GM12878 (cell line): ENCODE measurements around the gene TEX30. TPM values are rescaled to one million over a fixed set of nuclear protein-coding genes. Genes with fewer than 3 reads are reported as not detected.

Experiments
- ATAC-seq: fragments of 200-7000 bp; cut with Tn5 transposase; 3 replicates; pipeline ENCODE4 v1.9.1; 2020; ENCODE audit warnings: mild to moderate bottlenecking, moderate library complexity
- BruUV-seq: library from RNA; stranded (reverse); fragments of 400-500 nt; replicated peaks from 2 replicates; lab custom pipeline; 2021; lab: Mats Ljungman, UMichigan
- CTCF ChIA-PET: fragments of 300-600 bp; sonication (Branson Sonifier 250); formaldehyde crosslinking; extraction: SDS; loops from one replicate; lab custom pipeline; 2021; ENCODE audit warnings: inconsistent platforms; lab: Yijun Ruan, JAX
- POLR2A ChIA-PET: fragments of 350-600 bp; formaldehyde crosslinking; extraction: SDS; loops from one replicate; lab custom pipeline; 2021; ENCODE audit warnings: inconsistent platforms; lab: Charles Lee
- RAD21 ChIA-PET: fragments of 300-600 bp; sonication (Branson Sonifier 250); formaldehyde crosslinking; loops from one replicate; lab custom pipeline; 2023; ENCODE audit warnings: antibody characterized with exemption; ENCODE audit not compliant: unreplicated experiment; lab: Charles Lee
- SMC1A ChIA-PET: fragments of 300-600 bp; sonication (Branson Sonifier 250); formaldehyde crosslinking; loops from one replicate; lab custom pipeline; 2023; ENCODE audit not compliant: unreplicated experiment, uncharacterized antibody; lab: Charles Lee
- DNase-seq: peaks from one replicate; pipeline ENCODE4 v3.0.0-alpha.2; 2011; ENCODE audit warnings: low read depth, low spot score
- FAIRE-seq: peaks from 3 replicates; lab custom pipeline; 2011; peaks lifted over from hg19 to GRCh38; lab: Jason Lieb, UNC
- H2AFZ ChIP-seq: 2 replicates; pipeline ENCODE4 v1.6.0; 2011; ENCODE audit warnings: low read depth, low read length, control low read depth; ENCODE audit not compliant: control insufficient read depth
- H3K27ac ChIP-seq: 2 replicates; pipeline ENCODE4 v1.5.1; 2011; ENCODE audit warnings: control low read depth; ENCODE audit not compliant: control insufficient read depth, insufficient read depth
- H3K27me3 ChIP-seq, 2 experiments: replicated peaks in 1 of 2; 2 replicates each; pipeline versions ENCODE4 v1.6.0 to v1.6.1; 2011; ENCODE audit warnings: low read length in 1 of 2; ENCODE audit not compliant: control insufficient read depth in 2 of 2, insufficient read depth in 2 of 2
- H3K36me3 ChIP-seq, 2 experiments: 2 replicates each; pipeline ENCODE4 v1.5.1; 2011; ENCODE audit warnings: low read length in 1 of 2; ENCODE audit not compliant: control insufficient read depth in 2 of 2, insufficient read depth in 2 of 2
- H3K4me1 ChIP-seq: 2 replicates; pipeline ENCODE4 v1.6.1; 2011; ENCODE audit warnings: mild to moderate bottlenecking, low read length, moderate library complexity, mixed read lengths; ENCODE audit not compliant: control insufficient read depth, insufficient read depth
- H3K4me2 ChIP-seq: 2 replicates; pipeline ENCODE4 v1.6.0; 2011; ENCODE audit warnings: control low read depth; ENCODE audit not compliant: control insufficient read depth, insufficient read depth
- H3K4me3 ChIP-seq: fragments of 200-600 bp; sonication (generic); 2 replicates; pipeline ENCODE4 v1.5.1; 2016
- H3K79me2 ChIP-seq: 2 replicates; pipeline ENCODE4 v1.6.0; 2011; ENCODE audit warnings: low read length; ENCODE audit not compliant: control insufficient read depth, insufficient read depth
- H3K9ac ChIP-seq: 2 replicates; pipeline ENCODE4 v1.8.0; 2011; ENCODE audit warnings: low read length, control low read depth, mixed read lengths; ENCODE audit not compliant: control insufficient read depth, insufficient read depth
- H3K9me3 ChIP-seq: replicated peaks from 3 replicates; pipeline ENCODE4 v1.5.1; 2011; ENCODE audit warnings: mild to moderate bottlenecking, low read length; ENCODE audit not compliant: control insufficient read depth, insufficient read depth
- H4K20me1 ChIP-seq: 2 replicates; pipeline ENCODE4 v1.6.0; 2011; ENCODE audit not compliant: control insufficient read depth, insufficient read depth
- BMI1 ChIP-seq: fragments of 450-650 bp; IDR thresholded peaks from 2 replicates; pipeline ENCODE4 v1.6.1; 2016; ENCODE audit warnings: mild to moderate bottlenecking, moderate library complexity, borderline replicate concordance
- BRCA1 ChIP-seq: IDR thresholded peaks from 2 replicates; pipeline ENCODE4 v1.6.1; 2011; ENCODE audit warnings: low read depth, low read length, improper control_type of control experiment
- ETV6 ChIP-seq, 2 experiments: fragments of 450-650 bp in 1 of 2; IDR thresholded peaks in 1 of 2; conservative IDR thresholded peaks in 1 of 2; 2 replicates each; pipeline ENCODE4 v1.6.1; 2014; ENCODE audit warnings: antibody characterized with exemption in 1 of 2, borderline replicate concordance in 1 of 2, low read depth in 1 of 2, mild to moderate bottlenecking in 1 of 2, moderate library complexity in 1 of 2
- HDAC6 ChIP-seq: fragments of 200-600 bp; sonication (generic); IDR thresholded peaks from one replicate; pipeline ENCODE4 v1.8.0; 2017; ENCODE audit warnings: antibody characterized with exemption; ENCODE audit not compliant: unreplicated experiment
- IRF3 ChIP-seq: fragments of 450-650 bp; IDR thresholded peaks from 2 replicates; pipeline ENCODE4 v1.6.1; 2014; ENCODE audit warnings: mild to moderate bottlenecking
- JUNB ChIP-seq: IDR thresholded peaks from 2 replicates; pipeline ENCODE4 v1.6.1; 2016; ENCODE audit warnings: antibody characterized with exemption, mild to moderate bottlenecking
- LARP7 ChIP-seq: fragments of 450-650 bp; IDR thresholded peaks from 2 replicates; pipeline ENCODE4 v1.6.1; 2017; ENCODE audit warnings: mild to moderate bottlenecking
- NR2C1 ChIP-seq: fragments of 450-650 bp; IDR thresholded peaks from 2 replicates; pipeline ENCODE4 v1.6.1; 2017; ENCODE audit warnings: antibody characterized with exemption, mild to moderate bottlenecking, moderate library complexity
- PML ChIP-seq: IDR thresholded peaks from 2 replicates; pipeline ENCODE4 v1.6.1; 2012; ENCODE audit warnings: low read length, inconsistent platforms
- RBBP5 ChIP-seq: fragments of 200-600 bp; sonication (generic); conservative IDR thresholded peaks from 2 replicates; pipeline ENCODE4 v1.6.1; 2016
- SREBF1 ChIP-seq: IDR thresholded peaks from 2 replicates; pipeline ENCODE4 v1.6.1; 2012; ENCODE audit warnings: mild to moderate bottlenecking, low read length
- TAF1 ChIP-seq: IDR thresholded peaks from 2 replicates; pipeline ENCODE4 v1.6.1; 2011; ENCODE audit warnings: mild to moderate bottlenecking, low read depth, low read length, borderline replicate concordance
- YBX1 ChIP-seq: fragments of 450-650 bp; IDR thresholded peaks from 2 replicates; pipeline ENCODE4 v1.6.1; 2016; ENCODE audit warnings: antibody characterized with exemption
- ZNF24 ChIP-seq: fragments of 450-650 bp; IDR thresholded peaks from 2 replicates; pipeline ENCODE4 v1.6.1; 2017; ENCODE audit warnings: antibody characterized with exemption, mild to moderate bottlenecking
- WGBS: methylation state at CpG from one replicate; pipeline ENCODE4 v1.1.6; 2016; ENCODE audit warnings: low lambda C conversion rate; ENCODE audit not compliant: insufficient replicate concordance, insufficient coverage; ENCODE audit errors: missing lambda C conversion rate; 5-methylcytosine and 5-hydroxymethylcytosine counted together
- in situ Hi-C: fragments of 300-500 bp; cut with MboI; formaldehyde crosslinking; loops from 9 replicates; pipeline ENCODE4 v1.14.3; 2018; ENCODE audit warnings: mixed read lengths
- intact Hi-C: fragments of 100-400 bp; cut with micrococcal nuclease; formaldehyde crosslinking; loops from one replicate; pipeline ENCODE4 v1.14.2; 2022; ENCODE audit not compliant: unreplicated experiment
- polyA plus RNA-seq, 11 experiments: library from polyadenylated mRNA; depleted of rRNA in 4 of 11; unstranded in 6 of 11; stranded (reverse) in 5 of 11; fragments of >200 nt; fragmentation: Nextera tagmentation in 4 of 11; fragmentation: Illumina TruSeq in 1 of 11; extraction: Ambion mirVana in 4 of 11; extraction: Trizol in 1 of 11; gene quantifications; 1 replicate in 1 of 11; 2 replicates in 10 of 11; pipeline versions ENCODE4 v1.2.1 to v1.2.3, GENCODE V29; 2011 to 2016; ENCODE audit warnings: inconsistent platforms in 2 of 11, missing spikeins in 2 of 11, low read depth in 1 of 11
- total RNA-seq, 4 experiments: library from RNA; depleted of rRNA in 3 of 4; stranded (reverse); fragments of >200 nt in 3 of 4; fragmentation: Illumina TruSeq in 1 of 4; extraction: Trizol in 1 of 4; gene quantifications; 2 replicates each; pipeline versions ENCODE4 v1.2.1 to v1.2.3, GENCODE V29; 2013 to 2021
- TF ChIP-seq, protein P1 (sequence below): fragments of 450-650 bp; formaldehyde crosslinking; IDR thresholded peaks from 2 replicates; pipeline ENCODE4 v1.4.0; 2022; ENCODE audit warnings: mild to moderate bottlenecking, moderate library complexity
- TF ChIP-seq, protein P2 (sequence below): IDR thresholded peaks from 2 replicates; pipeline ENCODE4 v1.6.1; 2012; ENCODE audit warnings: low read depth, low read length, improper control_type of control experiment
- TF ChIP-seq, protein P3 (sequence below): IDR thresholded peaks from 2 replicates; pipeline ENCODE4 v1.6.1; 2011; ENCODE audit warnings: low read depth, mild to moderate bottlenecking, low read length, moderate library complexity, borderline replicate concordance; ENCODE audit errors: extremely low read depth

TEX30 gene
- total and polyA plus RNA-seq, 10 of the 15 experiments (the other 5 are each of a cell fraction or from before 2014, with no cell fraction given), result 19.7 to 114 (median 25.0) TPM

DNA sequence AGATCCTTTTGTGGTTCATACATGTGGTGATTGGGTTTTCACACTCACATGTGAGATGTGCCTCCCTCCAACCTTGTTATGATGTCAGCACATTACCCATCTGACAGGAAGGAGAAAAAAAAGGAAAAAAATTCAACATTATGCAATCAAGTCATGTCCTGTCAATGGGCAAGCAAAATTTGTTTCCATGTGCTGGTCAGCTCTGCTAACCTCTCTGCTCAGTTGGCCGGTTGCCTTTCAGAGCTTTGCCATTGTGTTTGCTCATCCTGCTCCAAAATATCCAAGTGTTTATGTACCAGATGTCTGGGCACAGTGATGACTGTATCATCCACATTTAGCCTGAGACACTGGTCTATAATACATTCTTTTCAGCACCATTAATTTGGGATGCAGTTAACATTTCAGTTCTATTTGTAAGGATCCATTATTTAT lies 51.8 kb downstream of the TEX30 start (continued):
- TF ChIP-seq, protein P1, sequence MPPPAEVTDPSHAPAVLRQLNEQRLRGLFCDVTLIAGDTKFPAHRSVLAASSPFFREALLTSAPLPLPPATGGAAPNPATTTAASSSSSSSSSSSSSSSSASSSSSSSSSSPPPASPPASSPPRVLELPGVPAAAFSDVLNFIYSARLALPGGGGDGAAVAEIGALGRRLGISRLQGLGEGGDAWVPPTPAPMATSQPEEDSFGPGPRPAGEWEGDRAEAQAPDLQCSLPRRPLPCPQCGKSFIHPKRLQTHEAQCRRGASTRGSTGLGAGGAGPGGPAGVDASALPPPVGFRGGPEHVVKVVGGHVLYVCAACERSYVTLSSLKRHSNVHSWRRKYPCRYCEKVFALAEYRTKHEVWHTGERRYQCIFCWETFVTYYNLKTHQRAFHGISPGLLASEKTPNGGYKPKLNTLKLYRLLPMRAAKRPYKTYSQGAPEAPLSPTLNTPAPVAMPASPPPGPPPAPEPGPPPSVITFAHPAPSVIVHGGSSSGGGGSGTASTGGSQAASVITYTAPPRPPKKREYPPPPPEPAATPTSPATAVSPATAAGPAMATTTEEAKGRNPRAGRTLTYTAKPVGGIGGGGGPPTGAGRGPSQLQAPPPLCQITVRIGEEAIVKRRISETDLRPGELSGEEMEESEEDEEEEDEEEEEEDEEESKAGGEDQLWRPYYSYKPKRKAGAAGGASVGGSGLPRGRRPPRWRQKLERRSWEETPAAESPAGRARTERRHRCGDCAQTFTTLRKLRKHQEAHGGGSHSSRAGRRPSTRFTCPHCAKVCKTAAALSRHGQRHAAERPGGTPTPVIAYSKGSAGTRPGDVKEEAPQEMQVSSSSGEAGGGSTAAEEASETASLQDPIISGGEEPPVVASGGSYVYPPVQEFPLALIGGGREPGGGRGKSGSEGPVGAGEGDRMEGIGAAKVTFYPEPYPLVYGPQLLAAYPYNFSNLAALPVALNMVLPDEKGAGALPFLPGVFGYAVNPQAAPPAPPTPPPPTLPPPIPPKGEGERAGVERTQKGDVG (CRISPR knock-in tag), result no peak
- TF ChIP-seq TAF1, result no peak
- no peak for TF ChIP-seq ZNF24
- TF ChIP-seq, protein P2, sequence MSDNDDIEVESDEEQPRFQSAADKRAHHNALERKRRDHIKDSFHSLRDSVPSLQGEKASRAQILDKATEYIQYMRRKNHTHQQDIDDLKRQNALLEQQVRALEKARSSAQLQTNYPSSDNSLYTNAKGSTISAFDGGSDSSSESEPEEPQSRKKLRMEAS, result no peak
- no peak for TF ChIP-seq NR2C1
- TF ChIP-seq PML, result no peak
- no peak for TF ChIP-seq SREBF1

GRCh38 chr13:102718746-102719145 lies 54.8 kb downstream of the TEX30 start:
- intact Hi-C loops, result no loop called here
- ChIA-PET CTCF (interaction anchor here (1.0 to 2.2 kb wide), 3 partner anchors 10 to 139 kb away, joined by 3 to 6 read pairs (median 5); no protein-coding TSS in a partner anchor), POLR2A (no interaction called here)
- no peak for TF ChIP-seq BRCA1
- no peak for TF ChIP-seq LARP7
- TF ChIP-seq, protein P3, sequence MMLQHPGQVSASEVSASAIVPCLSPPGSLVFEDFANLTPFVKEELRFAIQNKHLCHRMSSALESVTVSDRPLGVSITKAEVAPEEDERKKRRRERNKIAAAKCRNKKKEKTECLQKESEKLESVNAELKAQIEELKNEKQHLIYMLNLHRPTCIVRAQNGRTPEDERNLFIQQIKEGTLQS, result no peak
- TF ChIP-seq YBX1, result no peak
- TF ChIP-seq BMI1, result no peak
- no peak for TF ChIP-seq RBBP5
- no peak for TF ChIP-seq HDAC6
- no peak for TF ChIP-seq JUNB
- no peak for TF ChIP-seq ETV6 (conservative IDR thresholded peaks at IDR 0.05 in 1 of 2, IDR thresholded peaks at IDR 0.05 in 1 of 2; ENCODE audit: borderline replicate concordance in 1 of 2, low read depth in 1 of 2)
- no peak for TF ChIP-seq IRF3

More at GRCh38 chr13:102718746-102719145, 54.8 kb downstream of the TEX30 start:
- Histone ChIP-seq H3K9me3 (no peaks in the 10 kb centered on the region), H2AFZ (no peak overlapping the region), H4K20me1 (no peaks in the 10 kb centered on the region), H3K4me3 (no peak overlapping the region), H3K4me2 (no peak overlapping the region), H3K27me3 (no peaks in the 10 kb centered on the region; a peak in 1 of 4 replicates), H3K27ac (no peak overlapping the region), H3K4me1 (no peaks in the 10 kb centered on the region), H3K36me3 (no peaks in the 10 kb centered on the region), H3K9ac (no peak overlapping the region), H3K79me2 (no peaks in the 10 kb centered on the region)
- ChIA-PET SMC1A (interaction anchor here (0.7 to 1.6 kb wide), 3 partner anchors 13 to 48 kb away, joined by 3 to 4 read pairs (median 3); no protein-coding TSS in a partner anchor), RAD21 (no interaction called here)
- WGBS, result 7% methylated on average over 2 of the region's 2 CpGs
- no TSS peak for BruUV-seq
- DNase-seq (no peak), ATAC-seq (no peak), FAIRE-seq (no peak)
- in situ Hi-C loops, result no loop called here
